ENCODE measurements around the gene NAA10.

Gene NAA10

GRCh38 chrX:153929576-153929975 is 5.3 kb downstream of the NAA10 start:
- no peak for DNase-seq (ENCODE audit: low read depth)

- DNase-seq (ENCODE audit: low read depth) = no peak
These were observed 6.0 kb downstream of the NAA10 start for GRCh38 chrX:153928846-153929245.

GRCh38 chrX:153927922-153928760 is 6.7 kb downstream of the NAA10 start:
- peak; percentile 69 for DNase-seq (ENCODE audit: low read depth)

DNA sequence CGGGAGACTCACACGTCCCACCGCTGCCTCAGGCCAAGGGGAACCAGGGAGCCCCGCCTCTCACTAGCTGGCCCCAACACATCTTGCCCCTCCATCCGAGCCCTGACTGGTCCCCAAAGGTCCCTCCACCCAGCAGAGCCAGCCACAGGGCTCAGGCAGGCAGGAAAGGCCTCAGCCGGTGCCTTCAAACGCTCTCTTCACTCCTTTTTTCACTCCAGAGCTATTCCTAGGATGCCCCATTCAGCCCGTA is 7.2 kb downstream of the NAA10 start:
- no peak for DNase-seq (ENCODE audit: low read depth)

GRCh38 chrX:153926858-153927671 is 7.8 kb downstream of the NAA10 start:
- no peak for DNase-seq (ENCODE audit: low read depth)

GRCh38 chrX:153926552-153926857 is 8.3 kb downstream of the NAA10 start:
- no peak for DNase-seq (ENCODE audit: low read depth)

DNA sequence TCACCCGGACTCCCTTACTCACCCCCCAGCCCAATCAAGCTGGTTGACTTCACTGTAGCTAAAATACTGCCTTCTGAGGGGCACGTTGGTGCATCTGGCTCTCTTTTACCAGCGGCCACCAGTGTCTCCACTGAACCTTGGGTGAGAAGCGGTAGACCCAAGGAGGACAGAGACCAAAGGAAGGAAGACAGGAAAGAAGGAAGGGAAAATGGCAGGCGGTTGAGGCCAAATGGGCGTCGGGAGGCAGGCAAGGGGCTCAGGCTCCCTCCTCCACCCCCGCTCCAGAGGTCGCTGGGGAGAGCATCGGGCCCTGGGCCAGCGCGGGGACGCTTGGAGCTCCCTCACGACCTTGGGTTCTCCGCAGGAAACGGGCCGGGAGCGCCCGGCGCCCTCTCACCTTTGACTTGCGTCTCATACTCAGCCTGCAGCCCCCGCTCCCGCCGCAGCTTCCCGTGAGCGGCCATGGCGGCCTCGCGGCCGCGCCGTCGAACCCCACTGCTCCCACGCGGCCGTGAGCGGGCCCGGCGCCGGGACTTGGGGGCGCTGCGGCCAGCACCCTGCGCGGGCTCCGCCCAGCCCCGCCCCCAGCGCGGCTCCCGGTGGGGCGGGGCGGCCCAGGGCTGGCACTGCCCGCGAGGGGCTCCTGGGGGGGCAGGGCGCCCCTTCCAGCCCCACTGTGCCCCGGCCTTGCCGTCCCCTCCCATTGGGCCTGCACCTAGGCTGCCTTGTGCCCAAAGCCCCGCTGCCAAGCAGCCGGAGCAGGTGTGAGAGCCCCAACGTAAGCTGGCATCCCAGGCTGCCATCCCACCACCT is 8.9 kb downstream of the NAA10 start, which contains the start of gene ARHGAP4:
TSS of gene ARHGAP4 (minus strand) at position 526 of the 813 bp plus-strand sequence. CDS start at position 464, 62 bp downstream.
- no peak for DNase-seq (ENCODE audit: low read depth)

DNA sequence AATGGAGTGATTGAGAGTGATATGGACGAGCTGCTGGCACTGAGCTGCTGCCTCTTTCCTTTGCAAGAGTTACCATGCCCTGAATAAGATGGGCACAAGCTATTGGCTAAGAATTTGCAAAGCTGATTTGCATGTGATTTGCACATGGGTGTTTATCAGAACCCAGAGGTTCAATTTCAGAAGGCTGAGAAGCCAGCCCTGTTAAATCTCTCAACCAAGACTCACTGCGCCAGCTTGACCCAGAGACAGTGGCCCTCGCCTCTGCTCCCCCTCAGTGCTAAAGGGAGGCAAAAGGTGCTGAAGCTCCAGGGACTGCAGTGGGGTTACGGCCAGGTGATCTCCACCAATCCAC is 9.5 kb downstream of the NAA10 start:
- no peak for DNase-seq (ENCODE audit: low read depth)

DNA sequence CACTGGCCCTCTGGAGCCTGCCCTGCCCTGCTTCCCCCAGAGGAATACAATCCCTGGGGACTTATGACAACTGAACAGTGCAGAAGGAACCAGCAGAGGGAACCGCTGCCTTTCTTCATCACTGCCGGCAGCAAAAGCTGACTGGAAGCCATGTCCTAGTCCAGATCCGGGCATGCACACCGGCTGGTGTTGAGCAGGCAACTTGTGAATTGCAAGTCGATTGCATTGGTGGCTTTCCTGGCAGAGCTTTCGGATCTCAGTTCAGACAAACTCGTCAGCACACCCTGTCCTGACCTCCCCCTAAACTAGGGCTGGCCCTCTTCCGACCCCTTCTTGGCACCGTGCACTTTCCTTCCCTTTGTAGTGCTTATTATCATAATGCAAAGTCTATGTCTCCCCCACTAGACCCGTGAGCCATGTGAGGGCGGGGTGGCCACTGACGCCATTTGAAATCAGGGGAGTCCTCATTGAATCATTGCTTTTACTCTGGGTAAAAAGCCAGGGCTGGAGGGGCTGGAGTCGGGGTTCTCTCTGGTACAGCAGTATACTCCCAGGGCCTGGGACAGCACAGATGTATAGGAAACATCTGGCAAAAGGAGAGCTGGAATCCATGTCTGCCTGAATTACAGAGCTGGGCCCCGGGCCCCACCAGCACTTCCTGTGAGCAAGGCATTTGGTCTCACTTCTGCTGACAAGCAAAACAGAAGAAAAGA is 10.5 kb downstream of the NAA10 start:
- DNase-seq (ENCODE audit: low read depth) = no peak

DNA sequence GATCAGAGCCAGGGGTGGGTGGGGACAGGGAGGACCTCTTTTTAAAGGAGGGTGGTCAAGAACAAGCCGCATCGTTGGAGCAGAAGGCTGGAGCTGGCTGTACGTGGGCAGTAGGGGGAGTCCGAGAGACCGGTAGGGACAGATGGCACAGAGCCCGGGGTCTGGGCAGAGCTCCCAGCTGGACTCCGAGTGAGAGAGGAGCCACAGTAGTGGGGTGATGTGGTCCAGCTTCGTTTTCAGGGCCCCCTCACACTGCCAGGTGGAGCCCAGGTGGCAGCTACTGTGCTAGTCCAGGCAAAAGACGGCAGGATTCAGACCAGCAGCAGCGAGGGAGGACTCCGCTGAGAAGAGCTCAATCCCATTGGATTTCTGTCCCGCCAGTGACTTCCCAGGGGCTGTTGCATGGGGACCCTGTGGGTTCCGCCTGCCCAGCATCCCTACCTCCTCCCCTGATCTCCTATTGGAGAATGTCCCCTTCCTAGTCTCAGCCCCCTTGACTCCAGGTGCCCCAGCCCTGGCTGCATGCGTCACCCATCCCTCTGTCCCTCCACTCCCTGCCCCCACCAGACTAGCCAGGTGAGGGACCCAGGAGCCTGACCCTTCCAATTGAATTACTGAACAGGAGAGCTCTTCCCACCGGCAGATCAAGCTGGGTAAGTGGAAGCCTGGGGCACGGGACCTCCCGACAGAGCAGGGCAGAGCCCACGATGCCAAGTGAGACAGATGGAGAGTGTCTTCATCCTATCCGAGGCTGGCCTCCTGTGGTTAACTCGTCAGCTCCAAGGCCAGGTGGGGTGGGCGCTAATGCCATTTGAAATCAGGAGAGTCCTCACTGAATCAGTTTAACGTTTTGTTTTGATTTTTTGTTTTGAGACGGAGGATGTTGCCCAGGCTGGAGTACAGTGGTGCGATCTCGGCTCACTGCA is 11.6 kb downstream of the NAA10 start:
- DNase-seq (ENCODE audit: low read depth) = no peak

GRCh38 chrX:153921511-153922446 is 13.1 kb downstream of the NAA10 start:
- no peak for DNase-seq (ENCODE audit: low read depth)

DNA sequence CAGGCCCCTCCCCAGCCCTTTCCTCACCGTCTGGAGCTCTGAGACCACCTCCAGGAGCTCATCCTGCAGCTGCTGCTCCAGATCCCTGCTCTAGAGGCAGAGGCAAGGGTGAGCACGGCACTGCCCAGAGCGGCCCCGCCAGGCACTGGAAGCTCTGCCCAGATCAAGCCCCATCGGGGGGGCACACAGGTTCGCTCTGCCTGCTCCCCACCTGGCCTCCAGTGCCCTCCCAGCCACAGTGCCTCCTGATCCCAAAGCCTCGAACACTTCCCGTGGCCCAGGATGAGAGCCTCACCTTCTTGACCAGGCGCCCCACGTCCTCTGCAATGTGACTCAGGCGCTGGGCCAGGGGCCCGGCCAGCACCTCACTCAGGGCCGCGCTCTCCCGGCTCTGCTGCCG is 13.8 kb downstream of the NAA10 start:
- no peak for DNase-seq (ENCODE audit: low read depth)

GRCh38 chrX:153920546-153920945 is 14.3 kb downstream of the NAA10 start:
- no peak for DNase-seq (ENCODE audit: low read depth)

DNA sequence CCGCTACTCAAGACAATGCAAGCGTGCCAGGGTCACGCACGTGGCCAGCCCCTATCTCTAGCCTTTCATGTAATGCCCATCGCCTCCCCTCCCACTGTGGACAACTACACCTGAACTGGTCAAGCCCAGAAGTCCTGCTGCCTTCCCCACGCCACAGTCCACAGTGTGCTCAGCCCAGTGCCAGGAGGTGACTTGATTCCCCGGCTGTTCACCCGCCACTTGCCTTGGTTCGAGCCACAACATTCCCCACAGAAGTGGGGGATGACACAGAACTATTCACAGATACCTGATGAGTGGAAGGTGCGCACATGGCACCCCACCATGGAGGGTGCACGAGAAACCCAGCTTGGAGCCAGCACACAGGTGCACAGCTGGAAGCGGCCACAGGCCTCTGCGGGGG is 15.6 kb downstream of the NAA10 start:
- DNase-seq (ENCODE audit: low read depth) = no peak

- no peak for DNase-seq (ENCODE audit: low read depth)
These were observed 17.0 kb downstream of the NAA10 start for GRCh38 chrX:153917869-153918268.

GRCh38 chrX:153913701-153914100 is 21.1 kb downstream of the NAA10 start:
- no peak for DNase-seq (ENCODE audit: low read depth)

DNA sequence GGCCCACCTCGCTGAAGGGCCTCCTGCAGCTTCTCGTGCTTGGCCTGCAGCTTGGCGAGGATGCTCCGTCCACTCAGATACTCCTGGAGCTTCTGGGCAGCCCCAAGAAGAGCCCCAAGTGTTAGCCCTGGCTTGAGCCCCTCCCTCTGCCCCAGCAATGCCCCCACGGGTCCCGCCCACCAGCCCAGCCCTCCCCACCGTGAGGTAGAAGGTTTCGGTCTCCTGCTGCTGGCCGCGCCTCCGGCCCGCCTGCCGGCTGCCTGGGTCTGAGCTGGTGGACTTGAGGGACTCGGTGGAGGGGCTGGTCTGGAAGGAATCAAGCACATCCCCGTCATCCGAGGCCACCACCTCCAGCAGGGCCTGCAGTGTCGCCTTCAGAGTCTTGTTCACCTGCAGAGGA is 21.6 kb downstream of the NAA10 start:
- DNase-seq (ENCODE audit: low read depth) = no peak

GRCh38 chrX:153911798-153912197 is 23.0 kb downstream of the NAA10 start:
- no peak for DNase-seq (ENCODE audit: low read depth)

- DNase-seq (ENCODE audit: low read depth) = no peak
These were observed 24.4 kb downstream of the NAA10 start for GRCh38 chrX:153910446-153910845.

DNA sequence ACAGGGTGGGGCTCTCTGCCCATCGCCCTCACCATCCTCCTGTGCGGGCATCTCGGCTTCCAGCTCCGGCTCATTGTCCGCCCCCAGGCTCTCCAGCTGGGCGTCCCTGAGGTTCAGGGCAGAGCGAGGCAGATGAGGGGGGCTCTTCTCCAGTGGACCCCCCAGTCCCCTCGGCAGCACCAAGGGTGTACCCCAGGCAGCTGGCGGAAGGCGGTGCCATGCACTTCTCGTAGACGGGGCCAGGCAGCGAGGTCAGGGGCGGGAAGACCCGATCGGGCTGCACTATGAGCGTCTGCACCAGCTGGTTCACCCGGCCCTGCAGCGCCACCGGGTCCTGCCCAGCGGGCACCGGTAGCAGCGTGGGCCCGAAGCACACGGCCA is 24.9 kb downstream of the NAA10 start:
- DNase-seq (ENCODE audit: low read depth) = no peak

Measured in stimulated activated CD8-positive, alpha-beta memory T cell treated with anti-CD3 and anti-CD28 coated beads, Interleukin-15, amount 100 ng/mL, for 24 hours (primary cell).